SK-N-MC (cell line): ENCODE measurements around the gene AANAT.

Experiments
- EZH2 ChIP-seq: fragments of 200-600 bp; sonication (generic); IDR thresholded peaks from one replicate; pipeline ENCODE4 v1.6.1; 2017; ENCODE audit warnings: antibody characterized with exemption
- POLR2AphosphoS5 ChIP-seq: IDR thresholded peaks from 2 replicates; pipeline ENCODE4 v1.6.1; 2012; ENCODE audit warnings: mild to moderate bottlenecking, low read depth, low read length, borderline replicate concordance

DNA sequence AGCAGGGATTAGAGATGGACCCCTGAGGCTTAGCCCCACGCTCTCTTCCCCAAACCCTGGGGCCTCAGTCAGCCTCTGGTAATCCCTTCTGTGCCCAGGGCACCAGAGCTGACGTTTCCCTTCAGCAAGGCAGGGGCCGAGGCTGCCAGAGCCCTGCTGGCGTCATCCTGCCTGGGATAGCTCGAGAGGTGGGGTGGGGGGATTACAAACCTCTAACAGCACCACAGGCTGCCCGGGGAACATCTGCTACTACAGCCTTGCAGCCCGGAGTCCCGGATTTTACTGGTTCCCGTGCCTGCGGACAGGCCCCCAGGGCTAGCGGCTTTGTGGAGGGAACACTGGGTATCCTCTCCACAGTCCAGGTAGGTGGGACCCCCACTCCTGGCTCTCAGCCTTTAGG is at the start of gene AANAT:
- TF ChIP-seq EZH2 (no peak), POLR2AphosphoS5 (no peak)
